ENCODE results near the gene BCL11A. TPM values are rescaled to one million over a fixed set of nuclear protein-coding genes. Genes with fewer than 3 reads are reported as not detected.

BCL11A gene
- total RNA-seq, 1 donor from 2014 or later: 331 TPM

DNA sequence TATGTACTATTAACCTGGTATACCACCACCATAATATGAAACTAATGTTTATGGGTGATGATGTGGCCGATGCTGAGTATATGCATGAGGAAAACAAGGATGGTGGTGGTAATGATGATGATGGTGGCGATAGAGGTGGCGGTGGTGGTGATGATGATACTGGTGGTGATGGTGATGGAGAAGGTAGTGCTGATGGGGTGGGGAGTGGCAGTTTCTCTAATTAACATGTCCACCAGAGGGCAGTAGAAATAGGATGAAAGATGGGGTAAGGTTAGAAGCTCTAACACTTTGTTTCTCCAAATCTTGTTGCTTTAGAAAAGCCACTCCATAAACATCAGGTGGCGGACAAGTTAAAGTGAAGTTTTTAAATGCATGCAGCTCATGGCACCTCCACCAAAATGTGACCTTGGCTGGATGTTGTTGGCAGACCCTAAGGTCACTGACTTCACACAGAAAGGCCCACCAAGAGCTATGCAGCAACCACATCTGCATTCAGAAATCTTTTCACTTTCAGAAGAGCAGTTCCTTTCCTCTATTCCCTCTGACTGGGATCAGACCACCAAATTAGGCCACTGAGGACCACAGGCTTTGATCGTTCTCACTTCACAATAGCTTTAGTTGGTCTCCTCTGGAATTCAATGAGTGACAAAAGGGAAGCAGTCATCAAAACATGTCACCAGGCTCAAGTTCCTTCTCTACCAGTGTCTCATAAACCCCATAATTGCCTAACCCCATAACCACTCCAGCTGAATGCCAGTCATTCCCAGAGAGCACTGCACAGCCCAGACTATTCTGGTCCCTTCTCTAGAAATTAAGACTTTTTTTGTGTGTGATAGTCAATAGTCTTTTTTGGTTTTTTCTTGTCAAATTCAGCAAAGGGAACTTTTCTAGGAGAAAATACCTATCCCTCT, 7.5 kb upstream of the BCL11A start:
- peak; percentile 20 for TF ChIP-seq CTCF (IDR thresholded peaks at IDR 0.05)
- DNase-seq: no peak
- ChIA-PET CTCF (interaction anchor here (0.7 to 9.8 kb wide), 14 partner anchors 9 to 1796 kb away, joined by 3 to 98 read pairs (median 4); no protein-coding TSS in a partner anchor), POLR2A (interaction anchor here (1.0 to 3.7 kb wide), 3 partner anchors 9 to 10 kb away, joined by 3 to 22 read pairs (median 8); no protein-coding TSS in a partner anchor)
- intact Hi-C loops (cut with micrococcal nuclease): loop anchor here (2.0 kb wide), 1 partner anchor 20 kb away; no protein-coding TSS in a partner anchor
- peak; percentile 44 for ATAC-seq (ENCODE audit: low read depth)
- Mint-ChIP-seq H3K4me1 (peaks cover 46% of the 10 kb centered on the region), H3K36me3 (ENCODE audit: low read depth) (peaks cover 1% of the 10 kb centered on the region), H3K4me3 (no peak overlapping the region), H3K27ac (no peak overlapping the region), H3K27me3 (no peaks in the 10 kb centered on the region), H3K9me3 (no peaks in the 10 kb centered on the region)

DNA sequence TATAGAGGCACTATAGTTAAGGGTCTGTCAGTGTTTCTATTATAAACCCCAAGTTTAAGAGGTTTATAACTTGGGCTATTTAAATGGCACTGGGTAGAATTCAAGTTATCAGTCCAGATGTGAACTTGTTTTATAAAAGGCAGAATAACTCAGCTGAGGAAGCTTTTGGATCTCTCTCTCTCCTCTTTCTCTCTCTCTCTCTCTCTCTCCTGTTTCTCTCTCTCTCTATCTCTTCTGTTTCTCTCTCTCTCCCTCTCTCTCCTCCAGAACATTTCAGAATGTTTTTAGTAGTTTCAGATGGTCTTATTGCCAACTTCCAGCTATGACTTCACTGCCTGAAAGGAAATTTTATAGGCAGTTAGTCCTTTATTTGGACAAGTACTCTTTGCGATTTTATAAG, 6.4 kb upstream of the BCL11A start:
- no peak for ATAC-seq (ENCODE audit: low read depth)
- CTCF ChIA-PET: interaction anchor here (1.1 to 9.8 kb wide), 7 partner anchors 10 to 1534 kb away, joined by 3 to 98 read pairs (median 19); no protein-coding TSS in a partner anchor
- Mint-ChIP-seq H3K9me3 (no peaks in the 10 kb centered on the region), H3K36me3 (ENCODE audit: low read depth) (peaks cover 9% of the 10 kb centered on the region), H3K4me3 (no peak overlapping the region), H3K4me1 (peaks cover 42% of the 10 kb centered on the region), H3K27me3 (no peaks in the 10 kb centered on the region), H3K27ac (no peak overlapping the region)
- POLR2A ChIA-PET: interaction anchor here (0.5 to 0.7 kb wide), 2 partner anchors 10 kb away, joined by 3 read pairs; no protein-coding TSS in a partner anchor
- no peak for TF ChIP-seq CTCF (IDR thresholded peaks at IDR 0.05)
- DNase-seq: no peak
- intact Hi-C loops (cut with micrococcal nuclease): loop anchor here (2.0 to 10.0 kb wide), 3 partner anchors 21 to 775 kb away; no protein-coding TSS in a partner anchor

DNA sequence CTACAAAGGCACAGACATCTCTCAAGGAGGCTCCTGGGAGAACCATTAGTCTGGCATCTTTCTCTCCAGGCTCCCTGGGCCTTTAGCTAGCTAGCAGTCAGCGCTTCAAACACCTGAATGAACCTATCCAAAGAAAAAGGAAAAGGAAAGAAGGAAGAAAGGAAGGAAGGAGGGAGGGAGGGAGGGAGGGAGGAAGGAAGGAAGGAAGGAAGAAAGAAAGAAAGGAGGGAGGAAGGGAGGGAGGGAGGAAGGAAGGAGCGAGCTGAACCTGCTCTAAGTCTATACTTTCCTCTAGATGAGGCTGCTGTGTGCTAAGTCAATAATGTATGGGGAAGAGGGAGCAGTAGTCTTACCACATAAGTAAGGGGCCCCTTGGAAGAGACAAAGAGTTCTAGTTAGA, 5.1 kb upstream of the BCL11A start:
- Mint-ChIP-seq H3K27me3 (no peaks in the 10 kb centered on the region), H3K36me3 (ENCODE audit: low read depth) (peaks cover 12% of the 10 kb centered on the region), H3K27ac (no peak overlapping the region), H3K4me1 (peaks cover 37% of the 10 kb centered on the region), H3K4me3 (no peak overlapping the region), H3K9me3 (no peaks in the 10 kb centered on the region)
- no peak for ATAC-seq (ENCODE audit: low read depth)
- POLR2A ChIA-PET: interaction anchor here (0.8 to 4.1 kb wide), 5 partner anchors 7 to 206 kb away, joined by 4 to 65 read pairs (median 7); no protein-coding TSS in a partner anchor
- DNase-seq: no peak
- no peak for TF ChIP-seq CTCF (IDR thresholded peaks at IDR 0.05)
- CTCF ChIA-PET: interaction anchor here (0.7 to 9.8 kb wide), 4 partner anchors 8 to 1533 kb away, joined by 3 to 98 read pairs (median 25); no protein-coding TSS in a partner anchor
- intact Hi-C loops (cut with micrococcal nuclease): loop anchor here (10.0 kb wide), 2 partner anchors 436 to 774 kb away; no protein-coding TSS in a partner anchor

DNA sequence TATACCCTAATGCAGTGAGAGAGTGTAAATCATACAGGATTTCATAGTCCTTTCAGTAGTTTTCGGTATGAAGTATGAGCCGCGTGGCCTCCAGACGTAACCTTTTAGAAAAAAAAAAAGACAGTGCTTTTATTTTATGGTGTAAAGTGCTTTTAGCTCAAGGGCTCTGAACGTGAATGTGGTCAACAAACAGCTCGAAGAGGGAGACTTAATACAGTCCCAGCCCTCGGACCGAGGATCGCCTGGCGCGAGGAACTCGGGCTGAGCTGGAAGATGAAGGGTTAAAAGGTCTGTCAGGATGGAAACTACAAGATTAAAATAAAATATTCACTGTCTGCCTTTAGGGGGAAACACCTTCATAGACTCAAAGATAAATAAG, 4.0 kb upstream of the BCL11A start:
- no peak for ATAC-seq (ENCODE audit: low read depth)
- TF ChIP-seq CTCF (IDR thresholded peaks at IDR 0.05): no peak
- Mint-ChIP-seq H3K4me3 (peak overlapping the region; percentile 88), H3K9me3 (no peaks in the 10 kb centered on the region), H3K4me1 (peaks cover 37% of the 10 kb centered on the region), H3K36me3 (ENCODE audit: low read depth) (peaks cover 17% of the 10 kb centered on the region), H3K27me3 (no peaks in the 10 kb centered on the region), H3K27ac (peak overlapping the region; percentile 95)
- ChIA-PET POLR2A (interaction anchor here (1.1 to 4.1 kb wide), 4 partner anchors 8 to 205 kb away, joined by 3 to 65 read pairs (median 10); no protein-coding TSS in a partner anchor), CTCF (interaction anchor here (0.6 to 1.4 kb wide), 2 partner anchors 11 to 58 kb away, joined by 3 to 5 read pairs; no protein-coding TSS in a partner anchor)
- no peak for DNase-seq
- intact Hi-C loops (cut with micrococcal nuclease): loop anchor here (10.0 kb wide), 2 partner anchors 437 to 773 kb away; no protein-coding TSS in a partner anchor

Measured in activated B cell treated with CpG ODN at 0.5 μM for 24 hours (primary cell).